ENCODE measurements around the gene ARID4B. TPM values are rescaled to one million over a fixed set of nuclear protein-coding genes. Genes with fewer than 3 reads are reported as not detected.

The ARID4B gene
- total RNA-seq, 1 experiment from 2014 or later: 34.2 TPM

GRCh38 chr1:235326719-235327558 is 1.0 kb downstream of the ARID4B start:
- Mint-ChIP-seq H3K36me3 (ENCODE audit: insufficient read depth, unreplicated experiment) (peaks cover 23% of the 10 kb centered on the region), H3K27ac (ENCODE audit: unreplicated experiment) (no peak overlapping the region), H3K27me3 (ENCODE audit: insufficient read depth, unreplicated experiment) (no peaks in the 10 kb centered on the region), H3K4me1 (ENCODE audit: low read depth, unreplicated experiment) (peaks cover 27% of the 10 kb centered on the region), H3K4me3 (ENCODE audit: unreplicated experiment) (no peak overlapping the region), H3K9me3 (ENCODE audit: unreplicated experiment) (no peaks in the 10 kb centered on the region)
- no peak for TF ChIP-seq CTCF (IDR thresholded peaks at IDR 0.05; ENCODE audit: insufficient read depth in 1 of 2, low read depth in 1 of 2, low read length in 1 of 2, severe bottlenecking in 1 of 2, unreplicated experiment in 1 of 2)
- Histone ChIP-seq H3K27me3 (replicated peaks; ENCODE audit: control insufficient read depth, insufficient read depth, low read length) (no peaks in the 10 kb centered on the region), H3K9me3 (no peaks in the 10 kb centered on the region), H3K4me3 (ENCODE audit: low read depth, low read length) (peak overlapping the region; percentile 95), H3K4me1 (peaks cover 12% of the 10 kb centered on the region), H3K36me3 (ENCODE audit: control insufficient read depth, insufficient read depth, low read length) (no peaks in the 10 kb centered on the region)
- DNase-seq: peak; percentile 41 to 53
- no TSS peak for BruUV-seq (replicated peaks)
- POLR2A ChIA-PET: interaction anchor here (0.6 kb wide), 1 partner anchor 19 kb away, joined by 13 read pairs; no protein-coding TSS in a partner anchor
- intact Hi-C loops (cut with micrococcal nuclease; ENCODE audit: unreplicated experiment): no loop called here
- CTCF ChIA-PET: no interaction called here

GRCh38 chr1:235325854-235326253 is 2.1 kb downstream of the ARID4B start:
- Histone ChIP-seq H3K36me3 (ENCODE audit: control insufficient read depth, insufficient read depth, low read length) (no peaks in the 10 kb centered on the region), H3K4me3 (ENCODE audit: low read depth, low read length) (peak overlapping the region; percentile 95), H3K27me3 (replicated peaks; ENCODE audit: control insufficient read depth, insufficient read depth, low read length) (no peaks in the 10 kb centered on the region), H3K9me3 (no peaks in the 10 kb centered on the region), H3K4me1 (peaks cover under 1% of the 10 kb centered on the region)
- H3K36me3 Mint-ChIP-seq (ENCODE audit: insufficient read depth, unreplicated experiment): peaks cover 26% of the 10 kb centered on the region
- H3K9me3 Mint-ChIP-seq (ENCODE audit: unreplicated experiment): no peaks in the 10 kb centered on the region
- intact Hi-C loops (cut with micrococcal nuclease; ENCODE audit: unreplicated experiment): no loop called here
- TF ChIP-seq CTCF (IDR thresholded peaks at IDR 0.05; ENCODE audit: insufficient read depth in 1 of 2, low read depth in 1 of 2, low read length in 1 of 2, severe bottlenecking in 1 of 2, unreplicated experiment in 1 of 2): no peak
- ChIA-PET CTCF (no interaction called here), POLR2A (no interaction called here)
- H3K27ac Mint-ChIP-seq (ENCODE audit: unreplicated experiment): no peak overlapping the region
- H3K4me3 Mint-ChIP-seq (ENCODE audit: unreplicated experiment): no peak overlapping the region
- no peak for DNase-seq
- TSS peak; percentile 53 for BruUV-seq (replicated peaks)
- peaks cover 16% of the 10 kb centered on the region for H3K4me1 Mint-ChIP-seq (ENCODE audit: low read depth, unreplicated experiment)
- H3K27me3 Mint-ChIP-seq (ENCODE audit: insufficient read depth, unreplicated experiment): no peaks in the 10 kb centered on the region

GRCh38 chr1:235325139-235325538 is 2.8 kb downstream of the ARID4B start:
- no peaks in the 10 kb centered on the region for H3K4me1 ChIP-seq
- no peak overlapping the region for H3K27ac Mint-ChIP-seq (ENCODE audit: unreplicated experiment)
- peaks cover 15% of the 10 kb centered on the region for H3K4me1 Mint-ChIP-seq (ENCODE audit: low read depth, unreplicated experiment)
- H3K36me3 ChIP-seq (ENCODE audit: control insufficient read depth, insufficient read depth, low read length): no peaks in the 10 kb centered on the region
- no peak for DNase-seq
- no peak overlapping the region for H3K4me3 Mint-ChIP-seq (ENCODE audit: unreplicated experiment)
- H3K27me3 Mint-ChIP-seq (ENCODE audit: insufficient read depth, unreplicated experiment): no peaks in the 10 kb centered on the region
- no peaks in the 10 kb centered on the region for H3K9me3 Mint-ChIP-seq (ENCODE audit: unreplicated experiment)
- no peaks in the 10 kb centered on the region for H3K27me3 ChIP-seq (replicated peaks; ENCODE audit: control insufficient read depth, insufficient read depth, low read length)
- POLR2A ChIA-PET: no interaction called here
- intact Hi-C loops (cut with micrococcal nuclease; ENCODE audit: unreplicated experiment): no loop called here
- TF ChIP-seq CTCF (IDR thresholded peaks at IDR 0.05; ENCODE audit: insufficient read depth in 1 of 2, low read depth in 1 of 2, low read length in 1 of 2, severe bottlenecking in 1 of 2, unreplicated experiment in 1 of 2): no peak
- peaks cover 33% of the 10 kb centered on the region for H3K36me3 Mint-ChIP-seq (ENCODE audit: insufficient read depth, unreplicated experiment)
- CTCF ChIA-PET: no interaction called here
- no peak overlapping the region for H3K4me3 ChIP-seq (ENCODE audit: low read depth, low read length)
- no peaks in the 10 kb centered on the region for H3K9me3 ChIP-seq
- BruUV-seq (replicated peaks): no TSS peak
